H4 (cell line): ENCODE data around the gene PLAAT3. TPM values are rescaled to one million over a fixed set of nuclear protein-coding genes. Genes with fewer than 3 reads are reported as not detected.
A peak's percentile ranks its signal among the peaks of the same experiment; 100 is the strongest.
"Not testable (repeated sequence)": the region's sequence is repeated elsewhere in the genome, so short reads cannot be mapped to it uniquely, and the experiment has no call there.

Experiments
- DNase-seq: peaks from one replicate; pipeline ENCODE4 v3.0.0-alpha.2; 2015; ENCODE audit warnings: low spot score
- total RNA-seq: library from RNA; depleted of rRNA; stranded (reverse); fragments of >200 nt; shearing (Covaris generic); gene quantifications from 2 replicates; pipeline ENCODE4 v1.2.3, GENCODE V29; 2014; rRNA removed

The PLAAT3 gene
- total RNA-seq, 1 experiment from 2014 or later, result 4.7 TPM

- peak; percentile 61 for DNase-seq
These were observed 76.7 kb downstream of the PLAAT3 start for GRCh38 chr11:63537293-63538101.

GRCh38 chr11:63536669-63537292, 77.5 kb downstream of the PLAAT3 start, which contains the start of gene PLAAT4:
TSS of gene PLAAT4 (plus strand) at chr11:63536808. CDS start at chr11:63536869, 61 bp downstream.
- DNase-seq, result peak; percentile 65

- no peak for DNase-seq
These were observed 78.5 kb downstream of the PLAAT3 start for GRCh38 chr11:63535734-63536133.

- no peak for DNase-seq
These were observed 79.3 kb downstream of the PLAAT3 start for GRCh38 chr11:63534895-63535461.

GRCh38 chr11:63534076-63534475, 80.2 kb downstream of the PLAAT3 start:
- no peak for DNase-seq

- DNase-seq, result no peak
These were observed 81.3 kb downstream of the PLAAT3 start for GRCh38 chr11:63532799-63533475.

GRCh38 chr11:63532117-63532516, 82.1 kb downstream of the PLAAT3 start:
- DNase-seq, result no peak

GRCh38 chr11:63531074-63531792, 83.0 kb downstream of the PLAAT3 start:
- DNase-seq, result peak; percentile 90

- no peak for DNase-seq
These were observed 84.2 kb downstream of the PLAAT3 start for GRCh38 chr11:63530021-63530420.

GRCh38 chr11:63529373-63529772, 84.9 kb downstream of the PLAAT3 start:
- DNase-seq, result not testable (repeated sequence)

GRCh38 chr11:63528729-63529278, 85.4 kb downstream of the PLAAT3 start:
- DNase-seq, result not testable (repeated sequence)

- not testable (repeated sequence) for DNase-seq
These were observed 86.1 kb downstream of the PLAAT3 start for GRCh38 chr11:63528156-63528555.

GRCh38 chr11:63527667-63528066, 86.6 kb downstream of the PLAAT3 start:
- no peak for DNase-seq

Other genes with a start within 250 kb of the PLAAT3 start
- not detected in 2 replicates for gene SLC22A9, start 244.6 kb downstream of the PLAAT3 start, total RNA-seq
- gene PLAAT5, start 123.3 kb downstream of the PLAAT3 start, total RNA-seq, result not detected in 2 replicates
- gene LGALS12, start 108.3 kb downstream of the PLAAT3 start, total RNA-seq, result 0.80 and 1.4 TPM in 2 replicates
- 49.3 and 72.0 TPM in 2 replicates for gene PLAAT4, start 77.6 kb downstream of the PLAAT3 start, total RNA-seq
- gene PLAAT2, start 51.1 kb downstream of the PLAAT3 start, total RNA-seq, result not detected in 2 replicates
- 48.5 and 58.5 TPM in 2 replicates for gene ATL3, start 56.9 kb upstream of the PLAAT3 start, total RNA-seq
- 50.9 and 78.6 TPM in 2 replicates for gene RTN3, start 67.1 kb upstream of the PLAAT3 start, total RNA-seq
- gene ZFTA, start 154.3 kb upstream of the PLAAT3 start, total RNA-seq, result 5.6 and 6.3 TPM in 2 replicates
- gene SPINDOC, start 199.0 kb upstream of the PLAAT3 start, total RNA-seq, result 13.1 and 14.4 TPM in 2 replicates
- 8.2 and 10.1 TPM in 2 replicates for gene MARK2, start 224.7 kb upstream of the PLAAT3 start, total RNA-seq